Right cardiac atrium (tissue), 5 donors: ENCODE results near the gene MEIS1. TPM values are rescaled to one million over a fixed set of nuclear protein-coding genes. Genes with fewer than 3 reads are reported as not detected.
A peak's percentile ranks its signal among the peaks of the same experiment; 100 is the strongest.

Experiments
- ATAC-seq, 2 donors: fragments of 200-7000 bp; cut with Tn5 transposase; one replicate each; pipeline versions ENCODE4 v1.8.0 to v1.9.1; 2020; ENCODE audit warnings: moderate library complexity in 2 of 2, mild to moderate bottlenecking in 1 of 2
- DNase-seq, 3 donors: peaks; one replicate each; pipeline ENCODE4 v3.0.0-alpha.2; 2020
- H3K27ac ChIP-seq: one replicate; pipeline ENCODE4 v1.5.1; 2013; ENCODE audit warnings: mild to moderate bottlenecking, low read length, control low read depth, moderate library complexity
- H3K27me3 ChIP-seq: one replicate; pipeline ENCODE4 v1.6.1; 2013; ENCODE audit not compliant: control insufficient read depth, insufficient read depth
- H3K4me1 ChIP-seq: one replicate; pipeline ENCODE4 v1.6.1; 2013; ENCODE audit warnings: low read length; ENCODE audit not compliant: control insufficient read depth, insufficient read depth
- H3K4me3 ChIP-seq: one replicate; pipeline ENCODE4 v1.5.1; 2013; ENCODE audit warnings: low read length, control low read depth
- H3K9me3 ChIP-seq: one replicate; pipeline ENCODE4 v1.6.1; 2013; ENCODE audit warnings: low read length; ENCODE audit not compliant: control insufficient read depth
- WGBS: extraction: QIAGEN DNeasy Blood & Tissue Kit; methylation state at CpG from one replicate; pipeline ENCODE4 v1.1.7; 2013; 5-methylcytosine and 5-hydroxymethylcytosine counted together
- intact Hi-C, 4 donors: fragments of 100-400 bp; cut with DNase I; formaldehyde crosslinking; loops; one replicate each; pipeline versions ENCODE4 v1.11.0 to v1.14.0; 2022 to 2023
- polyA plus RNA-seq: library from polyadenylated mRNA; stranded (reverse); fragments of 200-250 nt; gene quantifications from one replicate; pipeline ENCODE4 v1.2.3, GENCODE V29; 2013
- total RNA-seq, 4 donors: library from RNA; stranded (reverse); fragmentation: NEBNext Ultra II Directional; extraction: Animal tissue kit (Norgen Biotek cat#: 25700); gene quantifications; one replicate each; pipeline ENCODE4 v1.2.1, GENCODE V29; 2021
- donor health status: healthy with polysubstance abuse.
- donor health status: DM: no; HTN: yes; CAD: no.
- donor health status: DM: no; HTN: no; CAD: no.
- donor health status: DM: no; HTN: yes; CAD: no; lungs with severe emphysema.
- donor health status: DM: yes; HTN: yes; CAD: no.

Gene MEIS1
- total and polyA plus RNA-seq, 5 donors, result 16.9 to 41.2 (median 32.1) TPM

DNA sequence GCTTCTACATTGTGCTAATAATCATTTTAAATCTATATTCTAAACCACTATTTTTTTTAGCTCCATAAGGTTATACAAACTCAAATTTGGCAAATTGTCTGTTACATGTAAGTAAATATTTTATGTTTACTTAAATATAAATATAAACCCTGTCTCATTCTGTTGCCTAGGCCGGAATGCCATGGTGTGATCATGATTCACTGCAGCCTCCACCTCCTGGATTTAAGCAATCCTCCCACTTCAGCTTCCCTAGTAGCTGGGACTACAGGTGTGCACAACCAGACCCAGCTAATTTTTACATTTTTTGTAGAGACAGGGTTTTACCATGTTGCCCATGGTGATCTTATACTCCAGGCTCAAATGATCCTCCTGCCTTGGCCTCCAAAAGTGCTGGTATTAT is 124.7 kb downstream of the MEIS1 start:
- 93% methylated on average over 1 of the region's 1 CpG for WGBS
- peaks cover 2% of the 10 kb centered on the region for H3K4me1 ChIP-seq
- no peaks in the 10 kb centered on the region for H3K9me3 ChIP-seq
- ATAC-seq (no peak), DNase-seq (no peak)
- intact Hi-C loops, result no loop called here
- H3K27me3 ChIP-seq, result no peaks in the 10 kb centered on the region
- H3K4me3 ChIP-seq, result no peak overlapping the region
- no peak overlapping the region for H3K27ac ChIP-seq

DNA sequence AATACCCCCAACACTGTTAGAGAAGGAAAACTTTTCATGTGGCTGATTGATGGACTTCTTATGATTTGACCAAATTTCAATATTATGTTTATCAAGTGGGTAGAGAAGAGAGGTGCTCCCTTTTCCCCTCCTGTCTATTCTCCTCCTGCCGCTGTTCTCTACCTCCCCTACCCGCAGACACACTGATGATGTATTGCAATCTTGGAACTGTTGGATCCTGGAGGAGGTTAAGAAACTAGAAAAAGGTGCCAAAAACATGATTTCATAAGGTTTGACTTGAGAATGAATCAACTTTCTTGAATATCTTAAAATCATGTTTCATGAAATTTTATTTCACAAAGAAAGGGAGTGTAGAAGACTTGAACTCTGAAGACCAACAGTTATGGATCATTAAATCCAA is 125.8 kb downstream of the MEIS1 start:
- DNase-seq (no peak), ATAC-seq (no peak)
- peaks cover 4% of the 10 kb centered on the region for H3K4me1 ChIP-seq
- H3K4me3 ChIP-seq, result no peak overlapping the region
- H3K27me3 ChIP-seq, result no peaks in the 10 kb centered on the region
- H3K9me3 ChIP-seq, result no peaks in the 10 kb centered on the region
- intact Hi-C loops, result no loop called here
- WGBS, result 92% methylated on average over 2 of the region's 2 CpGs
- no peak overlapping the region for H3K27ac ChIP-seq

DNA sequence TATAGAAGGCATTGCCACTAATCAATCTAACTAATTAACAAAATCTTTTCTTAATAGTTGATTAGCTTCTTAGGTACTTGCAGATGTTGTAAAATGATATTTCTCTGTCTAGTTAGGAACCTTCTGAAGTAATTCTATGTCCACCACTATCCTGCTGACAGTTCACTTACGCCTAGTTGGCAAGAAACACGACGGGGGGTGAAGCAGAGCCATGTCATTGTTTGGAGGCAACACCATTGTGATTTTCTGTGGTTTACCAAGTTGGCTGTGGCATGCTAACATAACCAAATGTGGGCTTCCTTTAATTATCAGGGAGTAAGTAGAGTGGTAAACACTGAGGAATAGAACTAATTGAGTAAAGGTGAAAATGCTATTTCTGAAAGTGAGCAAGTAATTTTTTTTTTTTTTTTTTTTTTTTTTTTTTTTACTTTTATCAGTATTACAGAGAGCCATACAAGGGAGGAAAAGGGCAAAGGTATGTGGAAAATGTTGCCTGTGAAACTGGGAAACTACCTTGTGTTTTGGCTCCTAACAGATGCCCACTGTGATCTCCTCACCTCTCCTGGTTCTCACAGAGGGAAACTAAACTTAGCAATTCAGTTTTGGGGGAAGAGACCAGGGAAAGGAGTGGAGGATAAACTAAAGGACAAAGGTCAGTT is 126.8 kb downstream of the MEIS1 start:
- Histone ChIP-seq H3K27me3 (no peaks in the 10 kb centered on the region), H3K4me1 (peaks cover 4% of the 10 kb centered on the region), H3K9me3 (no peaks in the 10 kb centered on the region), H3K4me3 (no peak overlapping the region), H3K27ac (no peak overlapping the region)
- WGBS, result 45% methylated on average over 3 of the region's 3 CpGs
- DNase-seq, result peak in 1 of 3 donors; percentile 44
- peak in 1 of 2 donors; percentile 52 for ATAC-seq
- intact Hi-C loops, result no loop called here

DNA sequence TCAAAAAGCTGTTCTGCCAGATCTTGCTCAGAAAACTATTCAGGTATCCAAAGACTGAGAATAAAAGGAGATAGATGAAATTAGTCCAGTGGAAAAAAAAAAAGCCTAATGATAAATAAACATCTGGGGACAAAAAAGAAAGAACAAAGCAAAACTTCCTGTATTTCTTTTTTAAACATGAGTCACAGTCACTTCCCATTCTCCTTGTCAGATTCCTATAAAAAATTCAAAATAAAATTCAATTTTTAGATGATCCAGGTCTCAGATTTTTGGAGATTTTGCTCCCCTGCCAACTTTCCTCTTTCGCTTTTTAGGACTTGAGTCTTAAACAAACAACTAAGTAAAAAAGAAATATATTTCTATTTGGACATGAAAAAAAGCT is 127.4 kb downstream of the MEIS1 start:
- Histone ChIP-seq H3K27me3 (no peaks in the 10 kb centered on the region), H3K27ac (no peak overlapping the region), H3K4me3 (no peak overlapping the region), H3K9me3 (no peaks in the 10 kb centered on the region), H3K4me1 (peaks cover 4% of the 10 kb centered on the region)
- ATAC-seq (no peak), DNase-seq (no peak)
- intact Hi-C loops, result no loop called here
- whole genome bisulfite sequencing, result 83% methylated on average over 1 of the region's 1 CpG

DNA sequence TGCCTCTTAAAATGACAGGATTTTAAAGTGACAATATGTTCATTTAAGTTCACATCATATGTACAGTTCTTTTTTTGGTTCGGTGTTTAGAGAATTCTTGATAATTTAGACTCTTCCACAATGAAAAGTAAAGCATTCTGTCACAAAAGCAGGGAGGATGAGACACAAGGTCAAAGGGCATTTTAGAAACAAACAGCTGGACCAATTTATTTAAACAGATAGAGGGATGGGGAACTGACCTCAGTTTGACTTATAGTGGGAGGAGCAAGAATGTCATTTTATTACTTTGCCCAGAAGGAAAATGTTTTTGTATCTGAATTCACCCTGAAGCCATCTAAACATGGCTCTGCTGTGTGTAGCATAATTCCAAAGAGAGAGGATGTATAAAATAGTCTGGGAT is 128.5 kb downstream of the MEIS1 start:
- no peak for ATAC-seq
- peaks cover 4% of the 10 kb centered on the region for H3K4me1 ChIP-seq
- H3K4me3 ChIP-seq, result no peak overlapping the region
- intact Hi-C loops, result no loop called here
- H3K27ac ChIP-seq, result no peak overlapping the region
- no peaks in the 10 kb centered on the region for H3K9me3 ChIP-seq
- H3K27me3 ChIP-seq, result no peaks in the 10 kb centered on the region
- WGBS, result 88% methylated on average over 1 of the region's 1 CpG
- no peak for DNase-seq

DNA sequence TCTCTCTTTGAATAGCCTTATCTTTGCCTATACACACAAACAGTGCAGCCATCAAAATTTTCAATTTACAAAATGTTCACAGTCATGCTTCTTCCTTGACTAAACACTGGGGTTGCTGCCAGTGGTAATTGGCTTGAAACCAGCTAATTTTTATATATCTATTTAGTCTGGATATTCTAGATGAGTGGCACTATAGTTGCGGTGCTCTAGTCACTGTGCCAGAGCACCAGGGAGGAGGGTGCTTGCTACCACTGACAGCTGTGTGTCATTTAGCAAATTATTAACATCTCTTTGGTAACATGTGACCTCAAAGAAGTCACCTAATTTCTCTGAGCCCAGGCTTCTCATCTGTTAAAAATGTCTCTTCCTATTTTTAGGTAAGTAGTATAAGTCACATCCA is 130.4 kb downstream of the MEIS1 start:
- Histone ChIP-seq H3K4me3 (no peak overlapping the region), H3K27ac (no peak overlapping the region), H3K27me3 (no peaks in the 10 kb centered on the region), H3K4me1 (peaks cover 4% of the 10 kb centered on the region), H3K9me3 (no peaks in the 10 kb centered on the region)
- WGBS, result 63% methylated on average over 1 of the region's 1 CpG
- intact Hi-C loops, result no loop called here
- DNase-seq (no peak), ATAC-seq (no peak)

DNA sequence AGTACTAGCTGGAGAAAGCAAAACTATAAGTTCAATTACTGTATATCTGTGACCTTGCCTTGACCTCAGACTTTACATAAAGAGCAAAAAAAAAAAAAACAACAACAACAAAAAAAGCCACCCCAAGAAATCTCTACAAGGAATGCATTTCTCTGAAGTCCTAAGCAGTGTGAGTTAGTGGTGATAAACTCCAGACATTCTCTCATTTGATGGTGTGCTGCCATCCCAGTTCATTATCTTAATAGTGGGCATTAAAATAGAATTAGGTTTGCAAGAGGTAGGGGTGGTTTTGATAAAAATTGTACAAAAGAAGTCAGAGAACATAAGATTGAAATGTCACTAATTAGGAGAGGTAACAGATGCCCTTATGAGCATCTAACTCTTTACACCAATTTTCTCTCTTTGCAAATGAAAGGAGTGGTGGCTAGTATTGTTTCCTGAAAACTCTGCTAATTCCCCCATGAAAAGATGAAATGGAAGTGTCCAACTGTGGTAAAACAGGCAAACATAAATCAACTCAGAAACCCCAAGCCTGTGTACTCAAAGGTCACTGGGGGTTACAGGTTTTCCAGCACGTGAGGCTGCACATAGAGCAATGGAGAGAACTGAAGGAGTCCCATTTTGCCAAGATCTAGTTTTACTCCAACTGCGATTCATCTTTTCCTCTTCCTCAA is 131.9 kb downstream of the MEIS1 start:
- intact Hi-C loops, result no loop called here
- ATAC-seq, result no peak
- Histone ChIP-seq H3K9me3 (no peaks in the 10 kb centered on the region), H3K27me3 (no peaks in the 10 kb centered on the region), H3K27ac (no peak overlapping the region), H3K4me3 (no peak overlapping the region), H3K4me1 (peaks cover 4% of the 10 kb centered on the region)
- 86% methylated on average over 2 of the region's 2 CpGs for WGBS
- no peak for DNase-seq

DNA sequence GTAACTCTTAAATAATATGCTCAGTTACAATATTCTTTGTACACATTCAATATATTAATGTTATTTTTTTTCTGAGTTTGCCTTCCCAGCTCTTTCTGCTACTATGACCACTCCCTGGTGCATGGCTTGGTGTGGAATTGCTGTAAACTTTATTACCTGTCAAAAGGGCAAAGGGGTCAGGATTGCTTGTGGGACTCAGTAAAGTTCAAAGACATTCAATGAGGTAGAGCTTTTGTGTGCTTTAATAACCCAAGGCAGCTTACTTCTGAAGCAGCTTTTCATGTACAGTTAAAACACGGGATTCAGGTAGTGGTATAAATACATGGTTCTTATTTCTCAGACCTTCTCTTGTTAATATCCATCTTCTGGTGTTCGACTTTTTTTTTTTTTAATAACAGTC is 132.8 kb downstream of the MEIS1 start:
- ATAC-seq, result no peak
- no peak overlapping the region for H3K27ac ChIP-seq
- WGBS, result 90% methylated on average over 2 of the region's 2 CpGs
- H3K9me3 ChIP-seq, result no peaks in the 10 kb centered on the region
- DNase-seq, result no peak
- peaks cover 2% of the 10 kb centered on the region for H3K4me1 ChIP-seq
- H3K27me3 ChIP-seq, result no peaks in the 10 kb centered on the region
- intact Hi-C loops, result no loop called here
- H3K4me3 ChIP-seq, result no peak overlapping the region

DNA sequence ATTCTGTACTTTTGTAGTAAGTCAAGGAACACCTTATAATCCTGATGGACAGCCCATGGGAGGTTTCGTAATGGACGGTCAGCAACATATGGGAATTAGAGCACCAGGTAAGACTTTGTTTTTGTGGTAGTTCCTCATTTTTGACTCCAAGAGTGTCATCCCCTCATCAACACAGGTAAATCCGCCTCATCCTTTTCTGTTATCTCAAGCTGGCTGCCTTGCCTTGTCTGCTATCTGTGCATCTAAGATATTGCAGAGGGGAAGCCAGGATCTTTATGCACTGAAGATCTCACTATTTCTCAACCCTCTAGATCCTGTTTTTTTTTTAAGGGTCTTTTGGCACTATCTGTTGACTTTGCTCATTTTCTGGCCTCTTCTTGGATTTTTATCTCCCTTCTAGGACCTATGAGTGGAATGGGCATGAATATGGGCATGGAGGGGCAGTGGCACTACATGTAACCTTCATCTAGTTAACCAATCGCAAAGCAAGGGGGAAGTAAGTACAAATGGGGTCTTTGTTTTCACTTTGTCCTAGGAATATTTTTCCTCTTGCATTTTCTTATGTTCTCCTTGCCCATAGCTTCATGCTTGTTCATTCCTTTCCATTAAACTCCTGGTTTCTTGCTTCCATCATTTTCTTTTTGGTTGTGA is 133.8 kb downstream of the MEIS1 start:
- Histone ChIP-seq H3K27me3 (no peaks in the 10 kb centered on the region), H3K9me3 (no peaks in the 10 kb centered on the region), H3K4me1 (peaks cover 2% of the 10 kb centered on the region), H3K27ac (no peak overlapping the region), H3K4me3 (no peak overlapping the region)
- 90% methylated on average over 4 of the region's 4 CpGs for WGBS
- ATAC-seq, result no peak
- intact Hi-C loops, result no loop called here
- no peak for DNase-seq

DNA sequence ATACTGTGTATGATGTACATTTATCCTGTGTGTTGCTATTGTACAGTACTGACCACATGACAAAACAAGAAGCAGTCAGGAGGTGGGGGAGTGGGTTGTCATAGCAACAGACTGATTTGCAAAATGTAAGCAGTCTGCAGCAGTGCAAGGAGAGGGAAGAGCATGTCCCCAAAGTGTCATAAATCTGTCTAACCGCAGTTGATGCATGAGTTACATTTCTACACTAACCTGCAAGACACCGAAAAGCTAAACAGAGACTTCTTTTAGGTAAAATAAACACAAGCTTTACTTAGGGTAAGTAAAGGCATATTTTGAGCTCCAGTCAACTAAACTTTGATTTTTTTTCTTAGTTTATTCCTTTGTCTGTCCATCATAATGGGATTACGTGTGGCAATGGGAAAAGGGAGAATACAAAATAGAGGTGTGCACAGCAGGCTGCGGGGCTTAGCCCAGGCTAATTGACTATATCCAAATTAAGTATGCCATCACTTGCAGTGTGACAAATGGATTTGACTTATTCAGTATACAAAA is 134.5 kb downstream of the MEIS1 start:
- no peaks in the 10 kb centered on the region for H3K9me3 ChIP-seq
- no peak overlapping the region for H3K27ac ChIP-seq
- peaks cover 2% of the 10 kb centered on the region for H3K4me1 ChIP-seq
- intact Hi-C loops, result no loop called here
- 78% methylated on average over 4 of the region's 4 CpGs for WGBS
- ATAC-seq (no peak), DNase-seq (no peak)
- no peaks in the 10 kb centered on the region for H3K27me3 ChIP-seq
- no peak overlapping the region for H3K4me3 ChIP-seq

DNA sequence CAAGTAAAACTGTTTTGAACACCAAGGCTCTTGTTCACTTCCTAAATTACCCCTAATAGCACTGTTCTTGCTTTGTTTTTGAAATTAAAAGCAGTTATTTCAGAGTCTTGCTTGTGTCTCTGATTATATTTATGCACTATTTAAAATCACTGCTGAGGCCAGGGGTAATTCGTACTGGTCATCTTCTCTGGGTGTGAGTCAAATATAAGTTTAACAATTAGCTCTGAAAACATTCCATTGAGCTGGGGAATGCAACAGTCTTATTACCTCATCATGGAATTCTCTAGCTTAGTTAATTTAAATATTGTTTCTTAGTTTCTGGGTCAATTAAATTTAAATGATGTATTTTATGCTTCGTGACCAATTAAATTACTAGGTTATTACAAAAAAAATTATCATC is 135.0 kb downstream of the MEIS1 start:
- no peak overlapping the region for H3K4me3 ChIP-seq
- no peak overlapping the region for H3K27ac ChIP-seq

More for the DNA sequence above, 135.0 kb downstream of the MEIS1 start:
- H3K27me3 ChIP-seq, result no peaks in the 10 kb centered on the region
- no peak for ATAC-seq
- no peaks in the 10 kb centered on the region for H3K4me1 ChIP-seq
- H3K9me3 ChIP-seq, result no peaks in the 10 kb centered on the region
- 81% methylated on average over 2 of the region's 2 CpGs for WGBS
- intact Hi-C loops, result loop anchor here in 3 of 4 donors (10.0 kb wide), 3 partner anchors 145 to 1275 kb away; no protein-coding TSS in a partner anchor
- no peak for DNase-seq
